NCI-H1092 treated with DMSO at 0.1 percent for 48 hours (cell line): ENCODE results near the gene PPP6R3.
"Not testable (repeated sequence)": the region's sequence is repeated elsewhere in the genome, so short reads cannot be mapped to it uniquely, and the experiment has no call there.

Source experiments
- DNase-seq: peaks from one replicate; lab custom pipeline; 2025; lab: John Stamatoyannopoulos, UW

PPP6R3 gene

GRCh38 chr11:68525336-68525735 is 64.8 kb downstream of the PPP6R3 start:
- DNase-seq, result no peak

- no peak for DNase-seq
These were observed 65.4 kb downstream of the PPP6R3 start for GRCh38 chr11:68525930-68526329.

GRCh38 chr11:68527585-68527984 is 67.0 kb downstream of the PPP6R3 start:
- DNase-seq, result no peak

- no peak for DNase-seq
These were observed 68.1 kb downstream of the PPP6R3 start for GRCh38 chr11:68528630-68529029.

GRCh38 chr11:68531129-68531693 is 70.7 kb downstream of the PPP6R3 start:
- no peak for DNase-seq

GRCh38 chr11:68532727-68533369 is 72.3 kb downstream of the PPP6R3 start:
- no peak for DNase-seq

GRCh38 chr11:68533945-68534344 is 73.4 kb downstream of the PPP6R3 start:
- no peak for DNase-seq

- no peak for DNase-seq
These were observed 74.5 kb downstream of the PPP6R3 start for GRCh38 chr11:68535098-68535497.

- DNase-seq, result no peak
These were observed 76.2 kb downstream of the PPP6R3 start for GRCh38 chr11:68536706-68537105.

- no peak for DNase-seq
These were observed 77.5 kb downstream of the PPP6R3 start for GRCh38 chr11:68538025-68538424.

GRCh38 chr11:68539395-68539794 is 78.8 kb downstream of the PPP6R3 start:
- no peak for DNase-seq

- DNase-seq, result not testable (repeated sequence)
These were observed 80.0 kb downstream of the PPP6R3 start for GRCh38 chr11:68540504-68540903.

- no peak for DNase-seq
These were observed 80.6 kb downstream of the PPP6R3 start for GRCh38 chr11:68541116-68541515.

- DNase-seq, result no peak
These were observed 81.4 kb downstream of the PPP6R3 start for GRCh38 chr11:68541991-68542390.

GRCh38 chr11:68542617-68543016 is 82.1 kb downstream of the PPP6R3 start:
- DNase-seq, result no peak

- DNase-seq, result no peak
These were observed 83.0 kb downstream of the PPP6R3 start for GRCh38 chr11:68543594-68543993.

- no peak for DNase-seq
These were observed 84.8 kb downstream of the PPP6R3 start for GRCh38 chr11:68545347-68545746.

GRCh38 chr11:68545796-68546195 is 85.2 kb downstream of the PPP6R3 start:
- DNase-seq, result no peak

GRCh38 chr11:68546555-68546954 is 86.0 kb downstream of the PPP6R3 start:
- no peak for DNase-seq

- DNase-seq, result no peak
These were observed 89.4 kb downstream of the PPP6R3 start for GRCh38 chr11:68549789-68550484.

- DNase-seq, result no peak
These were observed 89.9 kb downstream of the PPP6R3 start for GRCh38 chr11:68550485-68550817.

GRCh38 chr11:68551223-68551622 is 90.7 kb downstream of the PPP6R3 start:
- DNase-seq, result no peak

- no peak for DNase-seq
These were observed 91.2 kb downstream of the PPP6R3 start for GRCh38 chr11:68551777-68552176.

GRCh38 chr11:68552542-68552941 is 92.0 kb downstream of the PPP6R3 start:
- no peak for DNase-seq
